Activated CD8-positive, alpha-beta memory T cell treated with anti-CD3 and anti-CD28 coated beads for 1 hour (primary cell): ENCODE data around the gene PARD6B.
"Not testable (repeated sequence)": the region's sequence is repeated elsewhere in the genome, so short reads cannot be mapped to it uniquely, and the experiment has no call there.

Experiments used
- DNase-seq, 2 donors: peaks; one replicate each; pipeline ENCODE4 v3.0.0-alpha.2; 2020; ENCODE audit warnings: low read depth in 1 of 2; ENCODE audit errors: extremely low read depth in 1 of 2

Gene PARD6B

DNA sequence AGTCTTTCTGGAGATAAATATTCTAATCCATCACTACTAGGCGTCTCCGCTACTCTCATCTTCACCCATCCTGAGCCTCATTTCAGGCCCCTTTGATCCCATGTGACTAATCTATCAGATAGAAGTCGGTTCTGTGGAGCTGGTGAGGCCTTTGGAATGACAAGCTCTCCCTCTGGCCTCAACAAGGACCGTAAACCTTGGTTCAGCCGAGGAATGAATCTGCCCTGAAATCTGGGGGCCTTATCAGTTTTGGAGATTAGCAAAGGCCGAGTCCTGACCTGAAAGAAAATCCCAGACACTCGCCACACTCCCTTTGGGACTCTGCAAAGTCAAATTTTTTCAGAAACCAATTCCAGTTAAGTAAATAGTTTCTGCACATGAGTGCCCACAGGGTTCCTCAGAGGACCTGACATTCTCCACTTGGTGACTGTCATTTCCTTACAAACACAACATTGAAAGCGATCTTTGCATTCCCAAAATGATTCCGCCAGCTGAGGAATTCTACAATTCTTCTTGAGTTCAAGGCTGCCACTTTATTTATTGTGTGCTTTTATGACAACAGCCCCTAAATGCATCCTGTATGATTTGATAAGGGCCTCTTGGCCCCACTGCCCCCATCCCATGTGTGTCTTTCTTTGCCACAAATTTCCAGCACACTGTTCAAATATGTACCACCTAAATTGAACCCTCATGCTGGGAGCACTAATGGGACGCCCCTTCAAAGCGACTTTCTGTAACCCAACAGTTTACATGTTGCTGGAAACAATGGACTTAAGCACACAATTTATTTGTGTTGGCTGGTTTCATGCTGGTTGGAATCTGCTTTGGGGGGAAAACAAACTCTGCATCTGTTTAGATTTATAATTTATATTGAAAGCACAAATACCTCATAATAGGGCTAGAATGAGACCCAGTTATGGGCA is 30.1 kb upstream of the PARD6B start:
- no peak for DNase-seq

DNA sequence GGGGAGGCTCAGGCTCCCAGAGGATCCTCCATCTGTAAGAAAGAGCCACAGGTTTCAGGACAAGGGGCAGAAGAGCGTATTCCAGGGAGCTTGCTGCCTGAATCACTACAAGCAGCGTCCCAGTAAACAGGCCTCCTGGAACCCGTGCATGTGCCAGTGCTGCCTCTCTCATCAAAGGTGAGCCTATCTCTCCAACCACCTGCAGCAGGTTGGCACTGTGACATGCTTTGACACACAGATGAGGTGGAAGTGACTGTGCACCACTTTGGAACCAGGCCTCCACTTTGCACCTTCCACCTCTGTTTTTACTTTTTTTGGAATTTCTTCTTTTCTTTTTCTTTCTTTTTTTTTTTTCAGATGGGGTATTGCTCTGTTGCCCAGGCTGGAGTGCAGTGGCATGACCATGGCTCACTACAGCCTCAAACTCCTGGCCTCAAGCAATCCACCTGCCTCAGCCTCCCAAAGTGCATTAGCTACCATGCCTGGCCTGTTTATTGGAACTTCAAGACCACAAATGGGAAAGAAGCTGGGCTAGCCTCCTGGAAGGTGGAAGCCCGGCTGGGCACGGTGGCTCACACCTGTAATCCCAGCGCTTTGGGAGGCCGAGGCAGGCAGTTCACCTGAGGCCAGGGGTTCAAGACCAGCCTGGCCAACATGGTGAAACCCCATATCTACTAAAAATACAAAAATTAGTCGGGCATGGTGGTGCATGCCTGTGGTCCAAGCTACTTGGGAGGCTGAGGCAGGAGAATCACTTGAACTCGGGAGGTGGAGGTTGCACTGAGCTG is 27.5 kb upstream of the PARD6B start:
- not testable (repeated sequence) for DNase-seq

GRCh38 chr20:50704514-50704913 is 26.9 kb upstream of the PARD6B start:
- DNase-seq: no peak

DNA sequence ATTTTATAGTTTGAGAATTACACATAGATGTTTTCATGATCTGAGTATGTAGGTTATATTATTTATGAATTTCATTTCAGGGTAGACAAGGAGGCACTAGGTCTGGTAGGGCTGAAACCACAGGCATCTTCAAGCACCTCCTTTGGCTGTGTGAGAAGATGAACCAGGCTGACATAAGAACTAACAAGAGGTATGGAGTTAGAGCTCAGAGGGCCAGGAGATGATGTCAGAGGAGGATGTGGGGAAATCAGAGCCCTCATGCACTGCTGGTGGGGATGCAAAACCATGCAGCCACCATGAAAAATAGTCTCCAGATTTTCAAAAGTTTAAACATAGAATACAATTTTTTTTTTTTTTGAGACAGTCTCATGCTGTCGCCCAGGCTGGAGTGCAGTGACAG is 26.4 kb upstream of the PARD6B start:
- DNase-seq: no peak

DNA sequence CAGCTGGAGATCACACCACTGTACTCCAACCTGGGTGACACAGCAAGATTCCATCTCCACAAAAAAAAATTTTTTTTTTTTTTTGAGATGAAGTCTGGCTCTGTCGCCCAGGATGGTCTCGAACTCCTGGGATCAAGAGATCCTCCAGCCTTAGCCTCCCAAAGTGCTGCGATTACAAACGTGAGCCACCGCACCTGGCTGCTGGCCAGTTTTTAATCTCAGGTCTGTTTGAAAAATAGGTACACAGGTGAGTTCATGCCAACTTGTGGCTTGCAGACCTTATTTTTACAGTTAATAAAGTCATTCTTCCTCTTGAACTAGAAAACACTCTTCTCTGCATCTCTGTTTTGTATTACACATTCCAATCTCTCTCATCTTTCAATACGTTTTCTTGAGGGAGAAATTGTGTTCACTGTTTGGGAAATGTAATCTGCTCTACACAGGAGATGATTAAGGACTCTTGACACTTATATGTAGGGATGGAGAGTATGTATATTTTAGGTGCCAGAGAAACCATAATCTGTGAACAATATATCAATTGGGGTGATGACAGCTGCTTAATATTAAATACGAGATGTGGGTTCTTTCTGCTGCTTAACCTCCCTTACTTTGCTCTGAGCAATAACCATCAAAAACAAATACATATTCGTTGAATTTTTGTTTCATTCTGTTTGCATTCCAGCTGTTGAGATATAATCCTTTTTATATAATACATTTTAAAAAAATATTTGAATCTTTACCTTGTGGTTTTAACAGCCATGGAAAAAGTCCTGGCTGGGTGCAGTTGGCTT is 22.3 kb upstream of the PARD6B start:
- DNase-seq: no peak

DNA sequence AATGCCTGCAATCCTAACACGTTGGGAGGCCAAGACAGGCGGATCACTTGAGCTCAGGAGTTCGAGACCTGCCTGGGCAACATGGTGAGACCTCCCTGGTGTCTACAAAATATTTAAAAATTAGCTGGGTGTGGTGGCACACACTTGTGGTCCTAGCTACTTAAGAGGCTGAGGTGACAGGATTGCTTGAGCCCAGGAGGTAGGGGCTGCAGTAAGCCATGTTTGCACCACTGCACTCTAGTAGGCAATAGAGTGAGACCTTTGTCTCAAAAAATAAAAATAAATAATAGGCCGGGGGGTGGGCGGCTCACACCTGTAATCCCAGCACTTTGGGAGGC is 21.8 kb upstream of the PARD6B start:
- no peak for DNase-seq

DNA sequence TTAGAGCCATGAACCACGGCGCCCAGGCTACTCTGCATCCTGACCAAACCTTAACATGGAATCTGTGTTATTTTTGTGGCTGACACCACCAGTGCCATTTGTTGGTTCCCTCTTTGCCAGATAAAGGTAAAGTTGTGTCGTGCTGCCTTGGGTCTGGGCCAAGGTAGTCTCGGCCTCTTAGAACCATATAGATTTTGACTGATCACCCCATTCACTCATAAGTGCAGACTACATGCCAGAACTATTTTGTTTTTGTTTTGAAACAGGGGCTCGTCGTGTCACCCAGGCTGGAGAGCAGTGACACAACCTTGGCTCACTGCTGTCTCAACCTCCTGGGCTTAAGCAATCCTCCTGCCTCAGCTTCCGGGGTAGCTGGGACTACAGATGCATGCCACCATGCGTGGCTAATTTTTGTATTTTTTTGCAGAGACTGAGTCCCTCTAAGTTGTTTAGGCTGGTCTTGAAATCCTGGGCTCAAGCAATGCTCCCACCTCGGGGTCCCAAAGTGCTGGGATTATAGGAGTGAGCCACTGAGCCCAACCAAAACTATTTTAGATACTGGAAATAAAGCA is 20.8 kb upstream of the PARD6B start:
- DNase-seq: no peak

DNA sequence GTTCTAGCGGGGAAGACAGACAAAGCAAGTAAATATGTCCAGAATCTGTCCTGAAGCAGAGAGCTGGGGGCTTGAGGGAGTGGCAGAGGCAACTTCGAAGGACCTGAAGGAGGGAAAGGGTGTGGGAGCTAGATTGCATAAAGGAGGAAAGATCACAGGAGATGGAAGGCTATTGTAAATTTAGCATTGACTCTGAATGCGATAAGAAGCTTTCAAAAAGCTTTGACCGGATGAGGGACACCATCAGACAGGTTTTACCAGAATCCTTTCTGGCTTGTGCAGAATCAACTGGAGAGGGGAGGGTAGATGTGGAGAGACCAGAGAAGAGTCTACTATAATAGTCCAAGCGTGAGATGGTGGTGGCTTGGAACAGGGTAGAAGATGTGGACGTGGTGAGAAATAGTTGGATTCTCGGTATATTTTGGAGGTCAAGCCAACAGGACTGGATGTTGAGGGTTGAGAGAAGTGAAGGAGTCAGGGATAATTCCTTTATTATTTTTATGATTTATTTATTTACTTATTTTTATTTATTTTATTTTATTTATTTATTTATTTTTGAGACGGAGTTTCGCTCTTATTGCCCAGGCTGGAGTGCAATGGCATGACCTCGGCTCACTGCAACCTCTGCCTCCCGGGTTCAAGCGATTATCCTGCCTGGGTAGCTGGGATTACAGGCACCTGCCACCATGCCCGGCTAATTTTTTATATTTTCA is 20.1 kb upstream of the PARD6B start:
- no peak for DNase-seq

DNA sequence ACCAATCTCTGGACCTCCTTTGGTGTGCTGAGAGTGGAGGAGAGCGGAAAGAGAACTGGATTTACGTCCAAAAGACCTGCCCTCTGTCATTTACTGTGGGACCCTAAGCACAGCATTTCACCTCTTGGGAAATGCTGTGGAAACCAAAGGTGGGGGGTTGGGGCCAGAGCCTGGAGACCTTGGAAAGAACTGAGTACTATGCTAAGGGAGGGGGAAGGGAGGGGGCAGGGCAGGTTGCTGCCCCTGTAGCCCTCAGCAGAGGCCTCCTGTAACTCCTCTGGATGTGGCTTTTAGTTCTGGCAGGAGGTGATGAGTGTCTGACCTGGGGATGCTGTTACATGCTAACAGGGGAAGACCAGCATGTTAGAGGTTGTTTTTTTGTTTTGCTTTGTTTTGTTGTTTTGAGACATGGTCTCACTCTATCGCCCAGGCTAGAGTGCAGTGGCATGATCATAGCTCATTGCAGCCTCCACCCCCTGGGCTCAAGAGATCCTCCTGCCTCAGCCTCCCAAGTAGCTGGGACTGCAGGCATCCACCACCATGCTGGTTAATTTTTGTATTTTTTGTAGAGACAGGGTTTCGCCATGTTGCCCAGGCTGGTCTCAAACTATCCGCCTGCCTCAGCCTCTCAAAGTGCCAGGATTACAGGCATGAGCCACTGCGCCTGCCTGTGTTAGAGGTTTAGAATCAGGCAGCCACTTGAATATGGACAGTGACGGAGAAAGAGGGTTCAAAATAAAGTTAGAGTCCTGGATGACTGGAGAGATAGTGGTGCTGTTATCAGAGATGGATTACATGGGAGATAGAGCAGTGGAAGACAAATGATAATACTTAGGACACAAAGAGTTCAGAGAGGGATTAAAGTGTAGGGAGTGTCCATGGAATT is 18.4 kb upstream of the PARD6B start:
- no peak for DNase-seq

- DNase-seq: no peak
Observed at GRCh38 chr20:50713657-50714101, 17.7 kb upstream of the PARD6B start.

DNA sequence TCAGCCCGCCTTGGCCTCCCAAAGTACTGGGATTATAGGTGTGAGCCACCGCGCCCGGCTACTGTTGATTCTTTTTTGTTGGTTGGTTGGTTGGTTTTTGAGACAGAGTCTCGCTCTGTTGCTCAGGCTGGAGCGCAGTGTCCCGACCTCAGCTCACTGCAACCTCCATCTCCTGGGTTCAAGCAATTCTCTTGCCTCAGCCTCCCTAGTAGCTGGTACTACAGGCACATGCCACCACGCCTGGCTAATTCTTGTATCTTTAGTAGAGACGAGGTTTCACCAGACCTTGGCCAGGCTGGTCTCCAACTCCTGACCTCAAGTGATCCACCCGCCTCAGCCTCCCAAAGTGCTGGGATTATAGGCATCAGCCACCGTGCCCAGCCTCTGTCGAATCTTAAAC is 17.0 kb upstream of the PARD6B start:
- DNase-seq: not testable (repeated sequence)

GRCh38 chr20:50715694-50716093 is 15.7 kb upstream of the PARD6B start:
- no peak for DNase-seq

DNA sequence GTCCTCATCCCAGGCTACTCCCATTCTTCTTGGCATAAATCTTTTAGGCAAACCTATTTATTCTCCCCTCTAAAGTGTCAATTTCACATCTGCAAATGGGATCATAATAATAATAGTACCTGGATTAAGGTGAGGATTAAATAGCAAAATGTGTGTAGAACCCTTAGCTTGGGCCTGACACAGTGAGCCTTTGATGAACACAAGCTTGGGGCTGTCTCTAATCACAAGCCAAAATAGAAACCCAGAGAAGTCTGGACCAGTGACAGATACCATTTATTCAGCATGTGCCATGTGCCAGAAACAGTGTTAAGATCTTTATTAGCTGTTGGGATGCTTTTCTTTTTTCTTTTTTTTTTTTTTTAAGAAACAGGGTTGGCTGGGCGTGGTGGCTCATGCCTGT is 14.9 kb upstream of the PARD6B start:
- DNase-seq: no peak

- DNase-seq: no peak
Observed at GRCh38 chr20:50717312-50717711, 14.1 kb upstream of the PARD6B start.

GRCh38 chr20:50717974-50718761 is 13.2 kb upstream of the PARD6B start:
- DNase-seq: no peak

- DNase-seq: no peak
Observed at GRCh38 chr20:50719328-50719727, 12.1 kb upstream of the PARD6B start.

- DNase-seq: no peak
Observed at GRCh38 chr20:50720026-50720425, 11.4 kb upstream of the PARD6B start.

GRCh38 chr20:50720582-50720981 is 10.8 kb upstream of the PARD6B start:
- DNase-seq: no peak

- DNase-seq: no peak
Observed at GRCh38 chr20:50721881-50722281, 9.5 kb upstream of the PARD6B start.
